Heart right ventricle (tissue), 16 donors: ENCODE data around the gene TBC1D17. TPM values are rescaled to one million over a fixed set of nuclear protein-coding genes. Genes with fewer than 3 reads are reported as not detected.
"Not testable (repeated sequence)": the region's sequence is repeated elsewhere in the genome, so short reads cannot be mapped to it uniquely, and the experiment has no call there.

Source experiments
- ATAC-seq, 8 donors: fragments of 200-7000 bp; cut with Tn5 transposase; one replicate each; pipeline ENCODE4 v1.9.1; 2020; ENCODE audit warnings: mild to moderate bottlenecking in 8 of 8, moderate library complexity in 8 of 8, moderate number of reproducible peaks in 1 of 8
- DNase-seq, 2 donors: peaks; one replicate each; pipeline ENCODE4 v3.0.0-alpha.2; 2020
- H3K27ac ChIP-seq, 10 donors: fragments of 200-600 bp; sonication (generic) in 2 of 10; one replicate each; pipeline versions ENCODE4 v1.5.0 to v1.8.0; 2020 to 2022; ENCODE audit warnings: mild to moderate bottlenecking in 3 of 10
- H3K27me3 ChIP-seq, 7 donors: fragments of 200-600 bp; one replicate each; pipeline ENCODE4 v1.8.0; 2021 to 2022; ENCODE audit warnings: mild to moderate bottlenecking in 2 of 7
- H3K36me3 ChIP-seq, 9 donors: fragments of 200-600 bp; sonication (generic) in 1 of 9; one replicate each; pipeline versions ENCODE4 v1.5.0 to v1.8.0; 2020 to 2022; ENCODE audit warnings: mild to moderate bottlenecking in 2 of 9
- H3K4me1 ChIP-seq, 9 donors: fragments of 200-600 bp; sonication (generic) in 1 of 9; one replicate each; pipeline versions ENCODE4 v1.5.0 to v1.8.0; 2020 to 2022; ENCODE audit warnings: mild to moderate bottlenecking in 4 of 9
- H3K4me3 ChIP-seq, 10 donors: fragments of 200-600 bp; sonication (generic) in 2 of 10; one replicate each; pipeline versions ENCODE4 v1.5.0 to v1.8.0; 2020 to 2022; ENCODE audit warnings: mild to moderate bottlenecking in 7 of 10, moderate library complexity in 2 of 10
- H3K9me3 ChIP-seq, 11 donors: fragments of 200-600 bp in 10 of 11; sonication (generic) in 2 of 11; one replicate each; pipeline versions ENCODE4 v1.5.0 to v1.8.0; 2013 to 2022; ENCODE audit warnings: mild to moderate bottlenecking in 2 of 11, control low read depth in 1 of 11, moderate library complexity in 1 of 11
- WGBS, 2 donors: extraction: QIAGEN DNeasy Blood & Tissue Kit; methylation state at CpG; one replicate each; pipeline ENCODE4 v1.1.7; 2013; ENCODE audit warnings: inconsistent platforms in 1 of 2; 5-methylcytosine and 5-hydroxymethylcytosine counted together
- intact Hi-C, 10 donors: fragments of 100-400 bp; cut with DNase I; formaldehyde crosslinking; loops; one replicate each; pipeline versions ENCODE4 v1.11.1 to v1.14.2; 2022
- polyA plus RNA-seq, 2 donors: library from polyadenylated mRNA; stranded (reverse); fragments of 200-250 nt; gene quantifications; one replicate each; pipeline ENCODE4 v1.2.3, GENCODE V29; 2013
- total RNA-seq, 10 donors: library from RNA; stranded (reverse); fragmentation: NEBNext Ultra II Directional in 3 of 10; extraction: Animal tissue kit (Norgen Biotek cat#: 25700) in 3 of 10; gene quantifications; one replicate each; pipeline versions ENCODE4 v1.2.1 to v1.2.4, GENCODE V29; 2021 to 2023
- TF ChIP-seq, protein P1 (sequence below), 9 donors: fragments of 200-600 bp; sonication (generic) in 2 of 9; IDR thresholded peaks; one replicate each; pipeline versions ENCODE4 v1.5.0 to v1.8.0; 2021 to 2022; ENCODE audit warnings: antibody characterized with exemption in 9 of 9, mild to moderate bottlenecking in 5 of 9, moderate library complexity in 1 of 9
- donor health status: Arrhythmogenic right ventricular cardiomyopathy.
- donor health status: ischemic (EF 13 %, LVEDD 7.1; RV severe dilation, severe dysfunction).
- donor health status: healthy with polysubstance abuse.
- donor health status: DM: no; HTN: yes; CAD: no.
- donor health status: DM: no; HTN: no; CAD: no.
- donor health status: ischemic (EF 25% LVEDD 6.9; RV normal size, moderate dysfunction).
- donor health status: ischemic (EF 25% LVEDD 5.7; RV mildly dilated, moderate dysfunction).
- donor health status: healthy.
- donor health status: DM: yes; HTN: yes; CAD: no.
- donor health status: Ischemic cardiomyopathy.
- donor health status: ischemic (EF 35%, LVEDD 5.7; RV mildly dilated, moderate dysfunction).
- donor health status: nonischemic (EF 11% LVEDD 7.7; RV severe dilation, severe dysfunction).
- donor health status: DM: yes; HTN: yes; CAD: no.
- donor health status: PGD.
- donor health status: ischemic (EF 29% LVEDD 5.4; RV normal size, mild dysfunction).
- donor health status: nonischemic (EF 23%, LVEDD 6.1; RV moderate dilation, normal function).

Gene TBC1D17
- total and polyA plus RNA-seq, 12 donors: 30.4 to 57.9 (median 49.8) TPM

DNA sequence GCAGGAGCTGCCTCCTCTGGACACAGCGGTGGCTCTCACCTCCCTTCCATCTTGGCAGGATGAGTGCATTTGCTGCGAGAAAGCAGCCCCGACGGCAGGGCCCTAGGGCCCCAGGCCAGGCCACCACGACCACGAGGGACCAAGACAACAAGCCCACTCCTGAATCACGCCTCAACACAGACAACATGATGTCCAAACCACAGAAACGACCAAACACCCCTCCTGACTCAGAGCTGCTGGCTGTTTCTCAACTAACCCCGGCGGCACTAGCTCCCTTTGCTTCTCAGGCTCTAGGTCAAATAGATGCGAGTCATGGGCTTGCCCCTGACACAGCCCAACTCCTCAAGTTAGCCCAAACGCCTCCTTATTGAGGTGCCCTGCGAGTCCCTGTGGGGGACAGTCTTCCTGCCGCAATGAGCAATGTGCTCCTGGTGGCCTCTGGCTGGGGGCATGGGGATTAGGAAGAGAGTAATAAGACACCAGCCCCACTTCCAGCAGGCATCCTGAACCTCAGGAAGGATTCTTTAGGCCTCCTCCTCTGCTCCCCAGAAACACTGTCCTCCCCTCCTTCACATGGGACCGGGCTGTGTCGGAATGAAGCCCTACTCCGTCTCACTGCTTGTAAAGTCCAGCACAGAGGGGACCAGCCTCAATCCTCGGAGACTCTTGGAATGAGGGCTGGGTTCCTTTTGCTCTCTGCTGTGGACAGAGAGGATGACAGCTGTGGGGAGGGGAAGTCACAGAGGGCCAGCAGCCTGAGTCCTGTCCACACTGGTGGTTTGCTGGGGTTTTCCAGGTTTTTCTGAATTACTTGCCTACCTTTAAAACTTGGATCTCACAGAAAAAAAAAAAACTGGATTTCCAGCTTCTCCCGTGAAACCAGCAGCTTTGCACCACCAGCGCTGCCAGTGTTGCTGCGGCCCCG lies 44.6 kb downstream of the TBC1D17 start:
- ATAC-seq (no peak), DNase-seq (no peak)
- Histone ChIP-seq H3K36me3 (peaks cover 0 to 91% (median 9%) of the 10 kb centered on the region in 9 donors), H3K4me3 (no peak overlapping the region), H3K27ac (peak overlapping the region in 1 of 10 donors; percentile 74), H3K9me3 (no peaks in the 10 kb centered on the region), H3K4me1 (peaks cover 0 to 68% (median 10%) of the 10 kb centered on the region in 9 donors), H3K27me3 (no peaks in the 10 kb centered on the region)
- WGBS, 2 donors: 86 to 89% methylated on average over 22 of the region's 22 CpGs
- TF ChIP-seq, protein P1, sequence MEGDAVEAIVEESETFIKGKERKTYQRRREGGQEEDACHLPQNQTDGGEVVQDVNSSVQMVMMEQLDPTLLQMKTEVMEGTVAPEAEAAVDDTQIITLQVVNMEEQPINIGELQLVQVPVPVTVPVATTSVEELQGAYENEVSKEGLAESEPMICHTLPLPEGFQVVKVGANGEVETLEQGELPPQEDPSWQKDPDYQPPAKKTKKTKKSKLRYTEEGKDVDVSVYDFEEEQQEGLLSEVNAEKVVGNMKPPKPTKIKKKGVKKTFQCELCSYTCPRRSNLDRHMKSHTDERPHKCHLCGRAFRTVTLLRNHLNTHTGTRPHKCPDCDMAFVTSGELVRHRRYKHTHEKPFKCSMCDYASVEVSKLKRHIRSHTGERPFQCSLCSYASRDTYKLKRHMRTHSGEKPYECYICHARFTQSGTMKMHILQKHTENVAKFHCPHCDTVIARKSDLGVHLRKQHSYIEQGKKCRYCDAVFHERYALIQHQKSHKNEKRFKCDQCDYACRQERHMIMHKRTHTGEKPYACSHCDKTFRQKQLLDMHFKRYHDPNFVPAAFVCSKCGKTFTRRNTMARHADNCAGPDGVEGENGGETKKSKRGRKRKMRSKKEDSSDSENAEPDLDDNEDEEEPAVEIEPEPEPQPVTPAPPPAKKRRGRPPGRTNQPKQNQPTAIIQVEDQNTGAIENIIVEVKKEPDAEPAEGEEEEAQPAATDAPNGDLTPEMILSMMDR (IDR thresholded peaks at IDR 0.05): no peak
- intact Hi-C loops: no loop called here

DNA sequence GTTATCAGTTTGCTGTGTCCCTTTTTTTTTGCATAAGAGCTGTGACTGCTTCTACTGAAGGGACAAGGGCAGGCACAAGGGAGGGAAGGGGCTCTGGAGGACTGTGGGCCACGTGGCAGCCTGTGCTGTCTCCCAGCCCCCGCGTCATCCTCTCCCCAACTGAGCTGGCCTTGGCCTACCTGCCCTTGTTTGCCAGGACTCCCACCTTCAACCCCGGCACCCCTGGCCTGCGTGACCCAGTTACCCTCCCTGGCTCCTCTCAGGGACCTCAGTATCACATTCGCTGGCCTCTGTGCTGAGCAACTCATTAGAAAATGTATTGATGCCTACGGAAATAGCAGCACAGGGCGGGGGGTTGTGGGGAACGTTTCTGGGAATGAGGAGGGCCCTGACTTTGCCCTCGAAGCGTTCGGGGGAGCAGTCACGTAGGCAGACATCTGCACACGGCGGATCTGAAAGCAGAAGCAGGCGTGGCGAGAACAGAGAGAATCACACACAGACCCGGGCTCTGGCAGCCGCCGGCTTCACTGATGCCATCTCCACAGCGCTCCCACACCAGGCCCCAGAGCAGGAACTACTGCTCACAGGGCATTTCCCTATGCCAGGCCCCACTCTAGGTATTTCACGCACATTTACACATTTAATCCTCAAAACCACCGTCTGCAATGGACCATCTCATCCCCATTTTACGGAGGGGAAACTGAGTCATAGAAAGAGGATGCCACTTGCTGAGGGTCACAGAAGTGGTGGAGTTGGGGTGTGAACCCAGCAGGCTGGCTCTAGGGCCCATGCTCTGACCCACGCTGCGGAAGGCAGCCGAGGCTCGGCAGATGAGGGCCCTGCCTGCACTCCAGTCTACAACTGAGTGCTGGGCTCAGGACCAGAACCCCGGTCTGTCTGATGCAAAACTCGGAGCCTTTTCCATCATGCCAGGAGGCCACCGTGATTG lies 45.8 kb downstream of the TBC1D17 start:
- Histone ChIP-seq H3K4me3 (no peak overlapping the region), H3K27ac (peak overlapping the region in 1 of 10 donors; percentile 74), H3K4me1 (peaks cover 4 to 68% (median 22%) of the 10 kb centered on the region in 9 donors), H3K9me3 (no peaks in the 10 kb centered on the region), H3K36me3 (peaks cover 0 to 89% (median 9%) of the 10 kb centered on the region in 9 donors), H3K27me3 (no peaks in the 10 kb centered on the region)
- DNase-seq: no peak
- TF ChIP-seq, protein P1 (IDR thresholded peaks at IDR 0.05): no peak
- peak in 4 of 8 donors; percentile 23 to 56 (median 25) for ATAC-seq
- intact Hi-C loops: no loop called here
- WGBS, 2 donors: 88 to 90% methylated on average over 31 of the region's 31 CpGs

DNA sequence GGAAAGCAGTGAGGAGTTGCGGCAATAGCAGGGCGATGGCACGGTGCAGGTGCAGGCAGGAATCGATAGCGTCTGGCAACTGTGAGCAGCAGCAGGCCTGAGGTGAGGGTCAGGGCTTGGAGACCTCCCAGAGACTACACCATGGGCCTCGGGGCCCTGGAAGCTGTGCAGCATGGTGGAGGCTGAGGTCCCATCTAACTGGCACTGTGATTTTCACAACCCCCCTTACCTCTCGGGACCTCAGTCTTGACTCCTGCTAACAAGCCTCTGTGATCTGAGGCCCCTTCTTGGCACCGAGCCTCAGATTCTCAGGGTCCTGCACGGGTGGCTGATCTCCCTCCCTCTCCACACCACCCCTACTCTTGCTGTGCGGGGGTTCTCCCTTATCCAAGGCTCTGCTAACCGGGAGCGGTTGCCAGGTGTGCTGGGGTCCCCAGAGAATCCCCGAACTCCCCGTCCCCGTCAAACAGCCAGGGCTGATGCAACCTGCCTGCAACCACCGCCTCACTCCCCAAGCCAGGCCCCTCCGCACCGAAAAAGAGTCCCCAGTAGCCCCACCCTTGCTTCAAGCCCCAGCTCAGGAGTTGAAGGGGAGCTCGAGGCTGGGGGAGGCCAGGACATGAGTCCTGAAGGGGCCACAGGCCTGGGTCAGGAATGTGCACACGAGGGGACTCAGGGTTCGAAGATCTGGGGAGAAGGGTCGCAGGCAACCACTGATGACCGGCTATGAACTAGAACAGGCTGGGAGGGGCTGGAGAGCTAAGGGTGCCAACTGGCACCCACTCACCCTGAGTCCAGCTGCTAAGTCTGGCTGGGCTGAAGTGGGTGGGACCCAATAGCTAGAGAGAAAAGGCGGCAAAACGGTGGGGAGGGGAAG lies 46.7 kb downstream of the TBC1D17 start:
- H3K27me3 ChIP-seq: no peaks in the 10 kb centered on the region

DNA sequence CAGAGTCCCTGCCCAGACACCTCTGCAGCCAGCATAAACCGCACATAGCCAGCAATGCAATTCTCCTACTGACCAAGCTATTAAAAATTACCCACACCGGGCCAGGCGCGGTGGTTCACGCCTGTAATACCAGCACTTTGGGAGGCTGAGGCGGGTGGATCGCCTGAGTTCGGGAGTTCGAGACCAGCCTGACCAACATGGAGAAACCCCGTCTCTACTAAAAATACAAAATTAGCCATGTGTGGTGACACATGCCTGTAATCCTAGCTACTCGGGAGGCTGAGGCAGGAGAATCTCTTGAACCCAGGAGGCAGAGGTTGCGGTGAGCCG lies 47.3 kb downstream of the TBC1D17 start:
- Histone ChIP-seq H3K27ac (peak overlapping the region in 1 of 10 donors; percentile 74), H3K4me1 (peaks cover 4 to 70% (median 24%) of the 10 kb centered on the region in 9 donors), H3K36me3 (peaks cover 0 to 77% (median 9%) of the 10 kb centered on the region in 9 donors)
- DNase-seq, ATAC-seq, H3K27me3 ChIP-seq, H3K9me3 ChIP-seq, H3K4me3 ChIP-seq: not testable (repeated sequence)
- intact Hi-C loops: loop anchor here in 1 of 10 donors (5.0 kb wide), 1 partner anchor 43 kb away; no protein-coding TSS in a partner anchor
- 94 to 95% methylated on average over 13 of the region's 13 CpGs for WGBS, 2 donors

More for the DNA sequence above, 46.7 kb downstream of the TBC1D17 start:
- WGBS, 2 donors: 76 to 78% methylated on average over 25 of the region's 25 CpGs
- Histone ChIP-seq H3K9me3 (no peaks in the 10 kb centered on the region), H3K4me3 (no peak overlapping the region), H3K27ac (peak overlapping the region in 1 of 10 donors; percentile 74), H3K36me3 (peaks cover 0 to 81% (median 9%) of the 10 kb centered on the region in 9 donors), H3K4me1 (peaks cover 4 to 70% (median 24%) of the 10 kb centered on the region in 9 donors)
- intact Hi-C loops: no loop called here
- no peak for ATAC-seq
- DNase-seq: no peak
- TF ChIP-seq, protein P1 (IDR thresholded peaks at IDR 0.05): no peak
